SH-SY5Y (cell line): ENCODE results near the gene FAM174B.

Experiments used
- GATA2 ChIP-seq: IDR thresholded peaks from 2 replicates; pipeline ENCODE4 v1.6.1; 2011; ENCODE audit warnings: mild to moderate bottlenecking, low read depth, low read length
- GATA3 ChIP-seq: IDR thresholded peaks from 2 replicates; pipeline ENCODE4 v1.6.1; 2011; ENCODE audit warnings: low read depth, mild to moderate bottlenecking, low read length, moderate library complexity

The FAM174B gene

DNA sequence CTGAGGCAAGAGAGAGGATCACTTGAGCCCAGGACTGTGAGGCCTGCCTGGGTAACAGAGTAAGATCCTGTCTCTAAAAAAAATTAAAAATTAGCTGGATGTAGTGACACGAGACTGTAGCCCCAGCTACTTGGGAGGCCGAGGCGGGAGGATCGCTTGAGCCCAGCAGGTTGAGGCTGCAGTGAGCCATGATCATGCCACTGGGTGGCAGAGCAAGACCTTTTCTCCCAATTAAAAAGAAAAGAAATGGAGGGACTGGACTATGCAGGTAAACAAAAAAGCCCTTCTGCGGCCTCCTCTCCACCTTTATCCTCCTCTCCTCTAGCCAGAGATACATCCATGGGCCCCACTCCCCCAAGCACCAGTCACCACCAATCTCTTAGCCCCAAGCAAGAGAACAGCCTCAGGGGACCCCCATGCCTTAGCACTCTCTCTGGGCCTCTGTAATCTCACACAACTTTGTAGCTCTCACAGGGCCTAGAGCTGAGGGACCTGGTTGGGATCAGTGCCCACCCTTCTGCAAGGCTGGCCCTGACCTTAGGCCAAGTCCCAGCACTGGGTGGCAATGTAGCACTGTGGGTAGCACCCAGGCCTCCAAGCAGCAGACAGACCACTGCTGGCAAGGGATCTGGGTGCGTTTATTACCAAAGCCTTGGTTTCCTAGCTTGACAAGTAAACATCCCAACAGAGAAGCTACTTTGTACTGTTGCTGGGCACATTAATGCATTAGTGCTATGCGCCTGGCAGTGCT is 43.4 kb downstream of the FAM174B start:
- TF ChIP-seq GATA2 (no peak), GATA3 (no peak)

- no peak for TF ChIP-seq GATA2
- TF ChIP-seq GATA3 = no peak
These were observed 44.4 kb downstream of the FAM174B start for GRCh38 chr15:92611150-92611549.

DNA sequence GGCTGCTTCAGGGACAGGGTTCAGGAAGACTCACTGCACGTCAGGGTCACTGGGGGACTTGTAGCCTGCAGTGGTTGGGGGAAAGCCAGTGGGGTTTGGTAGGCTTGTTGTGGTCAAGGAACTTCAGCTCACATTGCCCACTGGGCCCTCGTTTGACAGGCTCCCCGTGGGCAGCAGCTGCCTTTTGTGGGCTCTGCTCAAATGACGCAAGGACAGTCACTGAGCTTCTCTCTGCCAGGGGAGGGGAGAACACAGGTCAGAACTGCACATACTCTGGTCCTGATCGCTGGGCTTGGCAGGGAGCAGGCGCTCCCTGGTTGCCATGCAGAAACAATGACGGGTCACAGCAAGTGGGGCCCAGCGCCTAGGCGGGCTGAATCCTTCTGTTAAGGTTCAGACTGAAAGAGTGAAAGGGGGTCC is 45.5 kb downstream of the FAM174B start:
- no peak for TF ChIP-seq GATA3
- TF ChIP-seq GATA2 = no peak

- TF ChIP-seq GATA2 = no peak
- no peak for TF ChIP-seq GATA3
These were observed 46.5 kb downstream of the FAM174B start for GRCh38 chr15:92608866-92609700.

GRCh38 chr15:92606126-92606835 is 49.3 kb downstream of the FAM174B start:
- TF ChIP-seq GATA3 = no peak
- no peak for TF ChIP-seq GATA2

DNA sequence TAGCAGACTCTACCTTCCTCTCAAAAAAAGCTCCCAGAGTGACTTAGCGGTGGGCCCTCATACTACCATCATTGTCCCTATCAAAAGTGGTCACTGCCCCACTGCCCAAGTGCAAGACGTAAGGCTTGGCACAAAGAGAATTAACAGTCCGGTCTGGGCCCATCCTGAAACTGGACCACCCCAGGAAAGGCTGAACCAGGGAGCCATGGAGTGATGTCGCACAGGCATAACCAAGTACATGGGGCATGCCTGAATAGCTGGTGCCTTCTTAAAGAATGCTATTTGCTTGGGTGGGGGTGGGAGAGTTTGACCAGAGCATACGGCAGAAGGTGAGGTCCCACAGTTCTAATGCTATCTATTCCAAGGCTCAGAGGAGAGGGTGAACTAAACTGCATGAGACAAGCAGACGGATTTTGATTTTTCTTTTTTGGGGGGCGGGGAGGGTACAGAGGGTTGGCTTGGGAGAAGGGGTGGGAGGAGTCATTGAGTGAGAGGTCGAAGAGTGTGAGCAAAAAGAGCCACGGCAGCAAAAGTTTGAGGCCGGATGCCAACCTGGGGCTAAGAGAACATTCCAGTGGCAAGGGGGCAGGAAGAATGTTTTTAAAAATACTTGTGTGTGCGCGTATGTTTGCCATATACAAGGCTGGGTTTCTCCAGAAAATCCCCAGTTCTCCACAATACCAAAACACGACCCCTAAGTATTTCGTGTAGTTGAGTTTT is 50.2 kb downstream of the FAM174B start:
- TF ChIP-seq GATA3 = no peak
- no peak for TF ChIP-seq GATA2

DNA sequence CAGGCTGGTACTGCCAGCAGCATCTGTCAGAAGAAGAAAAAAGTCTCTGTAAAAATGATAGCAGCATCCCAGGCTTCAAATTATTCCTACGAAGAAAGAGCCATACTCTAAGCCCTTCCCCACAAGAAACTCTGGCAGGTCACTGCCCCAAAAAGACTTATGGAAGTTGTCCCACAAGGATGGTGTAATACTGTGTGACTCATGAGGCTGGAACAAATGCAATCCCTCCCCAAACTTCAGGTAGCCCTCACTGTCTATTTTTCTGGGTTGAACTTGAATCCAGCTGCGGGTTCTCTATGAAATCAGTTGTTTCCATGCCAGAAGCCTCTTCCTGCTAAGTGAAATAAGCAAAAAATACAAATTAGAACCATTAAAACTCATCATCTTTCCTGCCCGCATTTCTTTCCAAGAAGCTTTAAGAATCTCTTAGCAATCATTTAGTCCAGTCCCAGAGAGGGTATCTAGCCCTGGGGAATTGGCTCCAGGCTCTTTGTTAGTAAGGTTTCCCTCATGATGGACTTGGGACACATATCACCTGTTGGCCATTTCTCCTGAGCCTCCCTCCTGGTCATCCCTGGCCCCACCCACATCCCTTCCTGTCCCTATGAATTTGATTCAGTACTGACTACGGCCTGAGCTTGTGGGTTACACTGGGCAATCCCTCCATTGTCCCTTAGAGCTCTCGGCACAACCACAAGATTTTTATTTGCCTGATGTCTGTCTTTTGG is 51.7 kb downstream of the FAM174B start:
- TF ChIP-seq GATA2 = no peak
- TF ChIP-seq GATA3 = no peak

- TF ChIP-seq GATA3 (no peak), GATA2 (no peak)
These were observed 52.3 kb downstream of the FAM174B start for GRCh38 chr15:92603278-92603677.

GRCh38 chr15:92602267-92602593 is 53.3 kb downstream of the FAM174B start:
- no peak for TF ChIP-seq GATA3
- TF ChIP-seq GATA2 = no peak

DNA sequence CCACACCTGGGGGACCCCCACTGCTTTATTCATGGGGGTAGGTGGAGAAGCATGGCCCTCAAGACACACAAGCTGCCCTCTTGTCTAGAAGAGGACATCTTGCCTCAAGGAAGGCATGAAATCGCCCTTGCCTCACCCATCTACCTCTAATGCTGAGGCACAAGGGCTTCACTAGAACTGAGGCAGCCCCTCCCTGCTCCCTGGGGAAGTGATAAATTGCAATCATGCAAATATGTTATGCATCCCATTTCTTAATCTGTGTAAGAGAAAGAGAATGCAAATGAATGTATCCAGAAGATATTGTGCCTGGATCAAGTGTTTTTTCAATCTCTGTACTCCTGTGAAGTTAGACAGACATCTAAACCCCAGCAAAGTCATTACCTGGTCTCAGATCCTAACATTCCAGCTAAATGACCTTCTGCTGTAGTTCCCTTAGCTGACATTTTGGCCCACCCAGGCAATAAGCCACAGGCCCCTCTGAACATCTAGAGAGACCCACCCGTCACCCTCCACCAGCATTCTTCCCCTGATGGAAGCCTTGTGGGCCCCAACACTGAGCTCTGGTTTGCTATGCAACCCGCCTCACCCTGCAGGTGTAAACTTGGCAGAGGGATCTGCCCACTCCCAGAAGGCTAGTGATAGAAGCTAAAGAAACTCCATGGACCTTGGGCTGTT is 53.8 kb downstream of the FAM174B start:
- TF ChIP-seq GATA2 (no peak), GATA3 (no peak)

DNA sequence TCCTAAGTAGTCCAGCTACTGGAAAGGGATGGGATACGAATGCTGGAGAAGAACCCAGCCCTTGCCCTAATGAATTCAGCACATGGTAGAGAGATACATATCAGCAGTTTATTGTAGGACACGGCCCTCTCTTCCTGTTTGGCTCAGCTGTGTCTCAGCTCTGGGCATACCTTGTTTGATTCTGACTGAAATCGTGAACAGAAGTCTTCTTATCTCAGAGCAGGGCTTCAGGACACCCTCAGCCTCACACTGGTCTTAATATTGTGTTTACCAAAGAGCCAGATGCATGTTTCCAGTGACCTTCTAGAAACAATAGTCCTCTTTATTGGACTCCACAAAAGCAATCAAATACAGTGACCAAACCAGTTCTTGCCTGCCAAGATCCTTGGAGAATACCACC is 54.7 kb downstream of the FAM174B start:
- 0 out of 2 replicates have a peak, but pooled peaks have one; percentile 13 for TF ChIP-seq GATA2
- no peak for TF ChIP-seq GATA3

- TF ChIP-seq GATA2 = no peak
- no peak for TF ChIP-seq GATA3
These were observed 56.1 kb downstream of the FAM174B start for GRCh38 chr15:92599394-92599970.
